Right lobe of liver (tissue), 6 donors: ENCODE results near the gene NPNT. TPM values are rescaled to one million over a fixed set of nuclear protein-coding genes. Genes with fewer than 3 reads are reported as not detected.

Experiments
- ATAC-seq, 4 donors: fragments of 200-7000 bp; cut with Tn5 transposase; one replicate each; pipeline ENCODE4 v1.9.1; 2020; ENCODE audit warnings: mild to moderate bottlenecking in 4 of 4, moderate library complexity in 4 of 4
- DNase-seq, 3 donors: peaks; one replicate each; pipeline ENCODE4 v3.0.0-alpha.2; 2020
- H3K27ac ChIP-seq, 3 donors: fragments of 200-600 bp; one replicate each; pipeline ENCODE4 v1.8.0; 2022
- H3K27me3 ChIP-seq, 2 donors: fragments of 200-600 bp; one replicate each; pipeline ENCODE4 v1.8.0; 2022
- H3K36me3 ChIP-seq, 4 donors: fragments of 200-600 bp; sonication (generic) in 1 of 4; one replicate each; pipeline versions ENCODE4 v1.5.1 to v1.8.0; 2017 to 2022; ENCODE audit warnings: control low read depth in 1 of 4
- H3K4me1 ChIP-seq, 4 donors: fragments of 200-600 bp; sonication (generic) in 1 of 4; one replicate each; pipeline versions ENCODE4 v1.5.1 to v1.8.0; 2017 to 2022; ENCODE audit warnings: control low read depth in 1 of 4
- H3K4me3 ChIP-seq, 3 donors: fragments of 200-600 bp; one replicate each; pipeline ENCODE4 v1.8.0; 2022
- H3K9me3 ChIP-seq, 4 donors: fragments of 200-600 bp; sonication (generic) in 1 of 4; one replicate each; pipeline versions ENCODE4 v1.5.1 to v1.8.0; 2017 to 2022; ENCODE audit warnings: control low read depth in 1 of 4
- CTCF ChIP-seq, 4 donors: fragments of 200-600 bp in 3 of 4; fragments of 450-650 bp in 1 of 4; IDR thresholded peaks; one replicate each; pipeline versions ENCODE4 v1.5.1 to v1.8.0; 2016 to 2022; ENCODE audit warnings: antibody characterized with exemption in 4 of 4, mild to moderate bottlenecking in 2 of 4
- POLR2A ChIP-seq: fragments of 450-650 bp; IDR thresholded peaks from one replicate; pipeline ENCODE4 v1.6.1; 2017; ENCODE audit warnings: antibody characterized with exemption, mild to moderate bottlenecking
- WGBS: methylation state at CpG from one replicate; pipeline ENCODE4 v1.1.6; 2018; ENCODE audit warnings: low coverage, low lambda C conversion rate; ENCODE audit not compliant: insufficient coverage; ENCODE audit errors: missing lambda C conversion rate; 5-methylcytosine and 5-hydroxymethylcytosine counted together
- intact Hi-C, 2 donors: fragments of 100-400 bp; cut with DNase I; formaldehyde crosslinking; loops; one replicate each; pipeline versions ENCODE4 v1.11.2 to v1.14.1; 2022
- total RNA-seq, 6 experiments: library from RNA; depleted of rRNA in 2 of 6; stranded (reverse); fragments of >200 nt in 2 of 6; fragmentation: NEBNext Ultra II Directional in 3 of 6; extraction: Animal tissue kit (Norgen Biotek cat#: 25700) in 3 of 6; gene quantifications; one replicate each; pipeline versions ENCODE4 v1.1.0 to v1.2.4, GENCODE V29; 2016 to 2023
- donor health status: DM: no; HTN: yes; CAD: no.
- donor health status: DM: no; HTN: no; CAD: no.
- donor health status: DM: no; HTN: no; CAD: no.
- donor health status: DM: no; HTN: yes; CAD: no.
- donor health status: DM: no; HTN: yes; CAD: no.

NPNT gene
- total RNA-seq, 6 experiments from 2014 or later = 0.71 to 1.7 (median 1.1) TPM

GRCh38 chr4:105972946-105973621 is 77.8 kb downstream of the NPNT start:
- TF ChIP-seq CTCF (IDR thresholded peaks at IDR 0.05) (no peak), POLR2A (no peak)
- no peak overlapping the region for H3K27ac ChIP-seq
- no peaks in the 10 kb centered on the region for H3K9me3 ChIP-seq
- no peaks in the 10 kb centered on the region for H3K4me1 ChIP-seq
- ATAC-seq (no peak), DNase-seq (no peak)
- H3K4me3 ChIP-seq = no peak overlapping the region
- intact Hi-C loops = no loop called here
- 61% methylated on average over 5 of the region's 5 CpGs for WGBS
- no peaks in the 10 kb centered on the region for H3K36me3 ChIP-seq
- no peaks in the 10 kb centered on the region for H3K27me3 ChIP-seq

DNA sequence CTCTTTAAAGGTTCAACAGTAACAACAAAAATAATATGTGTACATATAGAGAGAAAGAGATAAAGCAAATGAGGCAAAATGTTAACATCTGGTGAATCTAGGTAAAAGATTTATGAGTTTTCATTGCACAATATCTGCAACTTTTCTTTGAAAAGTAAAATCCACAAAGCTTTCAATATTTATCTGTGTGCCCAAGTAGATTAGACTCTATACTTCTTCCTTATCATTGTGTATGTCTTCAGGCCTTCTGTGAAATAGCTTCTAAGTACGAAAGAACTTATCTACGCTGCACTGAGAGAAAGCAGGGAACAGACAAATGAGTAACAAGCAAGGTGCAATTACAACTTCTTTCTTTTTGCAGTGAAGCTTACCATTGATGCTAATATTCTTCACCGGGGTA is 81.6 kb downstream of the NPNT start:
- no peak overlapping the region for H3K4me3 ChIP-seq
- H3K9me3 ChIP-seq = no peaks in the 10 kb centered on the region
- no peaks in the 10 kb centered on the region for H3K36me3 ChIP-seq
- intact Hi-C loops = no loop called here
- DNase-seq (no peak), ATAC-seq (no peak)
- TF ChIP-seq CTCF (IDR thresholded peaks at IDR 0.05) (no peak), POLR2A (no peak)
- no peaks in the 10 kb centered on the region for H3K4me1 ChIP-seq
- no peaks in the 10 kb centered on the region for H3K27me3 ChIP-seq
- WGBS = 78% methylated on average over 3 of the region's 3 CpGs
- no peak overlapping the region for H3K27ac ChIP-seq

GRCh38 chr4:105978684-105979296 is 83.5 kb downstream of the NPNT start:
- intact Hi-C loops = no loop called here

GRCh38 chr4:105979506-105979905 is 84.2 kb downstream of the NPNT start:
- Histone ChIP-seq H3K9me3 (no peaks in the 10 kb centered on the region), H3K27me3 (no peaks in the 10 kb centered on the region), H3K4me1 (no peaks in the 10 kb centered on the region), H3K27ac (no peak overlapping the region), H3K4me3 (no peak overlapping the region), H3K36me3 (no peaks in the 10 kb centered on the region)
- ATAC-seq (no peak), DNase-seq (no peak)
- WGBS = no CpG with 5 or more reads among the region's 3 CpGs
- TF ChIP-seq CTCF (IDR thresholded peaks at IDR 0.05) (no peak), POLR2A (no peak)
- intact Hi-C loops = no loop called here

More at GRCh38 chr4:105978684-105979296, 83.5 kb downstream of the NPNT start:
- Histone ChIP-seq H3K9me3 (no peaks in the 10 kb centered on the region), H3K4me3 (no peak overlapping the region), H3K27ac (no peak overlapping the region), H3K4me1 (no peaks in the 10 kb centered on the region), H3K27me3 (no peaks in the 10 kb centered on the region), H3K36me3 (no peaks in the 10 kb centered on the region)
- no peak for DNase-seq
- 29% methylated on average over 2 of the region's 2 CpGs for WGBS
- ATAC-seq = no peak
- no peak for TF ChIP-seq CTCF (IDR thresholded peaks at IDR 0.05)
- no peak for TF ChIP-seq POLR2A
